GM19452 (cell line): ENCODE measurements around the gene ARID3C.

Source experiments
- ATAC-seq: cut with Tn5 transposase; IDR thresholded peaks from one replicate; pipeline ENCODE4 v1.9.1; 2021; ENCODE audit not compliant: unreplicated experiment

Gene ARID3C

GRCh38 chr9:34577400-34578240 is 51.2 kb downstream of the ARID3C start:
- no peak for ATAC-seq

GRCh38 chr9:34576597-34577399 is 52.1 kb downstream of the ARID3C start:
- ATAC-seq, result no peak

GRCh38 chr9:34575862-34576596 is 52.8 kb downstream of the ARID3C start:
- no peak for ATAC-seq

GRCh38 chr9:34575241-34575640 is 53.6 kb downstream of the ARID3C start:
- ATAC-seq, result no peak

GRCh38 chr9:34574571-34574970 is 54.3 kb downstream of the ARID3C start:
- no peak for ATAC-seq

- ATAC-seq, result no peak
Measured at GRCh38 chr9:34573599-34574325, 55.1 kb downstream of the ARID3C start.

GRCh38 chr9:34572628-34573027 is 56.2 kb downstream of the ARID3C start:
- no peak for ATAC-seq

GRCh38 chr9:34572092-34572491 is 56.8 kb downstream of the ARID3C start:
- no peak for ATAC-seq

GRCh38 chr9:34571481-34571810 is 57.4 kb downstream of the ARID3C start:
- no peak for ATAC-seq
